ENCODE results near the gene PAIP2B.

GRCh38 chr2:71136174-71136573 lies 90.7 kb downstream of the PAIP2B start:
- TF ChIP-seq CTCF (IDR thresholded peaks at IDR 0.05): no peak
- no peak for TF ChIP-seq POLR2A (IDR thresholded peaks at IDR 0.05)
- no peak for TF ChIP-seq POLR2AphosphoS5 (IDR thresholded peaks at IDR 0.05)
